ENCODE measurements around the gene METRNL.

Gene METRNL

GRCh38 chr17:83092931-83093330 lies 13.5 kb downstream of the METRNL start:
- DNase-seq = no peak

DNA sequence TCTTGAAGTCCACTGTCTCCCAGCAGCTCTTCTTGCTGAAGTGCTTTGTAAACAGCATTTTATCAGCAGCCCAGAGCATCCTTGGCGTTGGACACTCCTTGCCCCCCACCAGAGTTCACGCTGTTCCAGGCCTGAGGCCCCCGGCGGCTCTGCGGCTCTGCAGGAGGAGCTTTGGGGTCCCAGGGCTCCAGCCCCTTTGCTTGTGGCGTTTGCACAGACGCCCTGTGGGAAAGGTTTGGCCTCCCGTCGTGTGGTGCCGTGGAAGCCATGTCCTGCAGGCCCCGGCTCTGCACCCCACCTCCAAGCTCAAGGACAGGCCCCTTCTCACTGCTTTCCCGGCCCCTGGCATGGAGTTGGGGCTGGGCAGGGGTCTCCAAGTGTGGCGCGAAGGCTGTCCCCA lies 14.1 kb downstream of the METRNL start:
- DNase-seq = no peak

DNA sequence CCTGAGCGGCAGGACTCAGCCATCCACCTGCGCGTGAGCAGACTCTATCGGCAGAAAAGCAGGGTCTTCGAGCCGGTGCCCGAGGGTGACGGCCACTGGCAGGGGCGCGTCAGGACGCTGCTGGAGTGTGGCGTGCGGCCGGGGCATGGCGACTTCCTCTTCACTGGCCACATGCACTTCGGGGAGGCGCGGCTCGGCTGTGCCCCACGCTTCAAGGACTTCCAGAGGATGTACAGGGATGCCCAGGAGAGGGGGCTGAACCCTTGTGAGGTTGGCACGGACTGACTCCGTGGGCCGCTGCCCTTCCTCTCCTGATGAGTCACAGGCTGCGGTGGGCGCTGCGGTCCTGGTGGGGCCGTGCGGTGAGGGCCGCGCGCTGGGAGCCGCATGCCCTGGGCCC lies 14.9 kb downstream of the METRNL start:
- DNase-seq = no peak

- DNase-seq = no peak
These were observed 15.6 kb downstream of the METRNL start for GRCh38 chr17:83095016-83095415.

DNA sequence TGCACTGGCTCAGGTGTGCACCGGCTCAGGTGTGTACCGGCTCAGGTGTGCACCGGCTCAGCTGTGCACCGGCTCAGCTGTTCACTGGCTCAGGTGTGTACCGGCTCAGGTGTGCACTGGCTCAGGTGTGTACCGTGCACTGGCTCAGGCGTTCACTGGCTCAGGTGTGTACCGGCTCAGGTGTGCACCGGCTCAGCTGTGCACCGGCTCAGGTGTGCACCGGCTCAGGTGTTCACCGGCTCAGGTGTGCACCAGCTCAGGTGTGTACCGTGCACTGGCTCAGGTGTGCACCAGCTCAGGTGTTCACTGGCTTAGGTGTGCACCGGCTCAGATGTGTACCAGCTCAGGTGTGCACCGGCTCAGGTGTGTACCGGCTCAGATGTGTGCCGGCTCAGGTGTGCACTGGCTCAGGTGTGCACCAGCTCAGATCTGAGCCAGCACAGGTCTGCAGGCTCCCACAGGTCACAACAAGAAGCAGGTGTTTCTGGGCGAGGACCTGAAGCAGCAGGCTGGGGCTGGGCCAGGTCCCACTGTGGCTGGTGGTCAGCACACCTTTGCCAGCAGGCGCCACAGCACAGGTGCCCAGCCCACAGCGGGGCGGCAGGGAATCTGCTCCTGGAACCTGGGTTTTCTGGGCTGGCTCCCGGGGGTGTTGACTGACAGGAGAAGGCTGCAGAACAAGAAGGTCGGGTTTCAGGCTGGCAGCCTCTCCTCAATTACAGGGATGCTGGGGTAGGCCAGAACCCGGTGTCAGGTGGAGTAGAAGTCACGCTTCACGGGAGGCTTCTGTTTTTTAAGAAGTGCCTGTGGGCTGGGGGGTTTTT lies 17.2 kb downstream of the METRNL start:
- no peak for DNase-seq

DNA sequence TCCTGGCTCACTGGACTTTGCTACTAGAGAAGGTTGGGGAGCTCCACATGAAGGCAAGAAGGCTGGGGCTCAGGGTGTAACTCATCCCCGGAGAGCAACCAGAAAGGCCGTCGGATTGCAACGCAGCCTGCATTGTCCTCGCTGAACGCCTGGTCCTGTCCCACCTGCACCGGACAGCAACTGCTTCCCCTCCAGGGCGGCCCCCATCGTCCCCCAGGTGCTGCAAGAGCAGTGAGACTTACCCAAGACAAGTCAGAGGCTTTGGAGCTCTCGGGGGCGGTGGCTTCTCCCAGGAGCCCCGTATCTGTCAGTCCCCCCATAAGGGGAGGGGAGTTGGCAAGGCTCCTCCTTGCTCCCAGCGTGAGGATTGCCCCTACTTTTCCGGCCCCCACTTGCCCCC lies 18.4 kb downstream of the METRNL start:
- no peak for DNase-seq

GRCh38 chr17:83098241-83099085 lies 19.1 kb downstream of the METRNL start:
- peak; percentile 36 for DNase-seq

DNA sequence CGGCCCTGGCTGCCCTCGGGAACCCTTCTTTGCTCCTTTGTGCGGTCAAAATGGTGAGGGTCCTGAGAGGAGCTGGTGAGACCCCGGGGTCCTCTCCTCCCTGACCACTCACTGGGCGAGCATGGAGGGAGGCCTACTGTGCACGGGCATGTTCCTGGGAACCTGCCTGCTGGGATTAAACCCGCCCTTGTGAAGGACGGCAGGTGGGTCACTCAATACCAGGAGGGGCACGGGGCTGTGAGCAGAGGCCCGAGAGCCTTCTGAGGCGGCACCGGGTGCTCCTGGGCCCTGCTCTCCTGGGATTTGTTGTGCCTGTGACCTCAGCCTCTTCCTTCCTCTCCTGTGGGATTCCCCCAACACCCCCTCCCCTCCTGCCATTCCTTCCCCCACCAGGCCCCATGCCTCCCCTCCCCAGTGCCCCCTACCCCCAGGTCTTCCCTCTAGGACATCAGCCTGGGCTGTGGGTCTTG lies 19.7 kb downstream of the METRNL start:
- no peak for DNase-seq

DNA sequence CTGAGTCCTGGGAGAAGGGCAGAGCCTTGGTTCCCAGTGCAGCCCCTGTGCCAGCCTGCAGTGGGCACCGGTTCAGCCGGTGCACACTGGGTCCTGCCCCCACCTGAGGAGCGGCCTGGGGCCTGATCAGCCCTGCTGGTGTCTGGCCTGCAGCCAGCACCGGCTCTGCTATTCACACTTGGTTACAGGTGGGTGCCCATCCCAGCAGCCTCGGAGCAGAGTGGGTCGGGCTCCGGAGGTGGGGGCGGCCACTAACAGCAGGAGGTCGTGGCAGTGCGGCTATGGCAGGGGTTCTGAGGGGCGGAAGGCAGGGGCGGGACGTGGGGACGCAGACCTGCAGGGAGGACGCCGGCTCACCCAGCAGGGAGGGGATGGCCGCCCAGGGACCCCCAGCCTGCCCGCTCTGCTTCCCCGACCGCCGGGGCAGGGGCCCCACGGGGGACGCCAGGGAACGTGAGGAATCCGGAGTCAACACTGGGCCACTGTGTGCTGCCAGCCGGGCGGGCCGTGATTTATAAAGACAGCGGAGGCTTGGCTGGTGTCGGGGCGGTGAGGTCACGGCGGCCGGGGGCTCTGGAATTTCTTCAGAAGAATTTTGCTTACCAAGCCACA lies 20.3 kb downstream of the METRNL start:
- DNase-seq = peak; percentile 77

- no peak for DNase-seq
These were observed 20.9 kb downstream of the METRNL start for GRCh38 chr17:83100220-83100852.

- DNase-seq = no peak
These were observed 21.5 kb downstream of the METRNL start for GRCh38 chr17:83100853-83101391.

- DNase-seq = no peak
These were observed 22.5 kb downstream of the METRNL start for GRCh38 chr17:83101805-83102480.

GRCh38 chr17:83103200-83103942 lies 24.0 kb downstream of the METRNL start:
- peak; percentile 66 for DNase-seq

DNA sequence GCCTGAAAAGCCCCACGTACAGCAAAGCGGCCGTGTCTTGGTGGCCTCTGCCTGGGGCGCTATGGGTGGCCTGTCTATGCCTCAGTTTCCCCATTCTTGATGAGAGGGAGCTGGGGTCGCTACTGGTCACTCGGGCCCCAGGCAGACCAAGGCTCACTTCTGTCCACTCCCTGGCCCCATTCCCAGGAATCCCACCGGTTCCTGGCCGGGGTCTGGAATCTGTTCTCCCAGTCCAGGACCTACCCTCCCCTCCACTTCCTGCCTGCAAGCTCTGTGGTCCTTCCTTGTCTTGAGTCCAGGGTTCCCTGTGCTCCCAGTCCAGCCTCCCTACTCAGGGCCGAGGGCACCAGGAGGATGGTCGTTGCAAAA lies 24.5 kb downstream of the METRNL start:
- DNase-seq = no peak

DNA sequence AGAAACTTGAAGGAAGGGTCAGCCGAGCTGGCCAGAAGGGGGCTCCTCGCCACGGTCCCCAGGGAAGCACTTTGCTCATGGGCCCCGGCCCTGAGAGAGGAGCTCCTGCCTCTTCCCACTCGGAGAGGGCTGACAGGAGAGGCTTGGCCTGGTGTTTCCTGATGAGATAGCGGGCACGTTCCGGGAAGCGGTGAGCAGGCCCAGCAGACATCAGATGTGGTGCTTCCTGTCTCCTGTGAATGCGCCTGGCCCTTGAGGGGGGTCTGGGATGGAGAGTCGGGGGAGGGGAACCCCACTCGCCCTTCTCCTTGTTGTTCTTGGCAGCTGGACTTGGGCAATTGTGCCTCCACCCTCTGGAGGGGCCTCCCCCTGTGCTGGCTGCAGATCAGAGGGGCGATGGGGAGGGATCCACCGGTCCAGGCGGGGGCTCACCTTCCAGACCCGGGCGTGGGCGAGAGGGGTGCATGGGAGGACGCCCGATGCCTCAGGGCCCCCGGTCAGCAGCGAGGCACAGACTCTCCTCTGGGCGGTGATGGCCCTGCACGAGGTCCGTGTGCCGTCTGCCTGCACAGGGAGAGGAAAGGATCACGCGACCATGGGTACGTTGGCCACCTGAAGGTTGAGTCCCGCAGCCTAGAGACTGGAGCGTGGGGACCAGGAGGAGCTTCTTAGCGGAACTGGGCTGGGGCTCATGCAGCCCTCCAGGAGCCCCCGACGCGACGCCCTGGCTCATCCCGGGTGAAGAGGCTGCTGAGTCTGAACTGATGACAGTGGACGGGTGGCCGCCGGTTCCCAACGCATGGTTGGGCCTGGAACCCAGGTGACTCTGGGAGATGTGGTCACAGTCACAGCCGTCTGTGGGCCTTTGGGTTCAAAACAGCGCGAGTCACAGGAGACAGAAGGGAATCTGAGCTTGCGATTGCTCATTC lies 25.4 kb downstream of the METRNL start:
- DNase-seq = no peak

DNA sequence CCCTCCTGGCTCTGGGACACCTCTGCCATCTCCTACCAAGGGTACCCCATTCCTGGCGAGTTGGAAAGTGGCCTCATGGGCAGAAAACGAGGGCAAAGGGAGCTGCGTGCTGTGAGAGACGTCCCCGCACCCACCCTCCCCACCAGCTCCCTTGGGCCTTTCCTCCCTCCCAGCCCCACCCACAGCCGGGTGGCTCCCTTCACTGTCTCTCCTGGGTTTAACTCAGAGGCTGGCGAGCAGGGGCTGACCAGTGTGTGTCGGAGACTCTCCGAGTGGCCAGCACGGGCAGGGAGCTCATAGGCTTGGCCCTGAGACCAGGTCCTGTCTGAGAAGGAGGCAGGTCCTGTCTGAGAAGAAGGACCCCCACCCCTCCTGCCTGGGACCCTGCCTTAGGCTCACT lies 26.1 kb downstream of the METRNL start:
- DNase-seq = no peak

DNA sequence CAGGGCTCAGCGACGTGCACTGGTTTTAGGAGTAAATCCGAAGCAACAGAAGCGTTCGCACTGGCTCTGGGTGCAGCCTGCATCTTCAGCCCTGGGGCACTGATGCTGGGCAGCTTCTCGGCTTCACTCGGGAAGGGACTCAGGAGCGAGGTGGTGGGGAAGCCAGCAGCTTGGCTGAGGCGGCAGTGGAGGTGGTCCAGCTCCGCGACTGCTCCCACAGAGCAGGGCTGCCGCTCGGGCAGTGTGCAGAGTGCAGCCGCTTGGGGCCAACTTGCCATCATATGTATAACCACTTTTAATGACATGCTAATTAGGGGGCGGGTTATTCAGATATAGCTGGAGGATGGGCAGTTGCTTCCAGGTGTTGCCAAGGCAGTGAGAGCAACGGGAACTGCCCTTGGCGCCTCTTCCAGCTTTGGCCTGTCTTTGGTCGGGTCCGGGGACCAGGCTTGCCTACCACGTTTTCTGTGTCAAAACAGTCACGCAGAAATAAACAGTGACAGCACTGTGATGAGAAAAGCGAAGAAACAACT lies 26.7 kb downstream of the METRNL start:
- no peak for DNase-seq

DNA sequence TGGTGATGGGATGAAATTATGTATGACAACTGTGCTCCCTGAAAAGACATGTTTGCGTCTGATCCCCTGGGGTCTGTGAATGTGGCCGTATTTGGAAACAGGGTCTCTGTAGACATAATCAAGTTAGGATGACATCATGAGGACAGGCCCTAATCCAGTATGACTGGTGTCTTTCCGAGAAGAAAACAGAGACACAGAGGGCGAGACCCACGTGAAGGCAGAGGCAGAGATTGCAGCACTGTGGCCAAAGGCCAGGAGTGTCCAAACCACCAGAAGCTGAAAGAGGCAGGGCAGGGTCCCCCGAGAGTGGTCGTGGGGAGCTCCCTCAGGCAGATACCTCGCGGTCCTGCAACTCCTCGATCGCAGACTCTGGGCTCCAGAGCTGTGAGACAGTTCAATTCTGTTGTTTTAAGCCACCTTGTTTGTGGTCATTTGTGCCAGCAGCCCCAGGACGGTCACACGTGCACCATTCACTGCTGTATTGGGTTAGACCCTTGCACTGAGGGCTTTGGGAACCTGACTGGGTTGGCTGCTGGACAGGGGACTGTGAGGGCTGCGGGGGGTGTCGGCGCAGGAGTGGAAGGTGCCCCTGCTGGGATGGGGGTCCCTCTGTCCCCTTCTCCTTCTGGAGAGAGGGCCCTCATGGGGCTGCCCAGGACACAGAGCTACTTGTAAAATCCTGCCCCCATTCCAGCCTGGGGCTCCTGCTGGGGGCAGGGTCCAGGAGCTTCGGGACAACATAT lies 27.7 kb downstream of the METRNL start:
- peak; percentile 29 for DNase-seq

DNA sequence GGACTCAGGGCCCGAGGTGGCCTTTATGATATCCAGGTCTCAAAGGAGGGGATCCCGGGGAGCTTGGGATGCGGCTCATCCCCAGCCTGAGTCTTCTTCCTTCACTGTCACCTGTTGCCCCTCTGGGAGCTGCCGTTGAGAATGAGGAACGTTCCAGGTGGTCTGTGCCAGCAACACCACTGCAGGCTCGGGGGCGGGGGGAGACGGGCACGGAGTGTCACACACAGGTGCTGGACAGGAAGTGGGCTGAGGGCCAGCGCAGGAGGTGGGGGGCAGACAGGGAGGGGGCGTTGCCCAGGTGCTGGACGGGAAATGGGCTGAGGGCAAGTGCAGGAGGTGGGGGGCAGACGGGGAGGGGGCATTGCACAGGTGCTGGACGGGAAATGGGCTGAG lies 28.2 kb downstream of the METRNL start:
- DNase-seq = no peak
